ENCODE measurements around the gene TMEM39A. TPM values are rescaled to one million over a fixed set of nuclear protein-coding genes. Genes with fewer than 3 reads are reported as not detected.

TMEM39A gene
- total RNA-seq, 1 experiment from 2014 or later, result 40.2 TPM

DNA sequence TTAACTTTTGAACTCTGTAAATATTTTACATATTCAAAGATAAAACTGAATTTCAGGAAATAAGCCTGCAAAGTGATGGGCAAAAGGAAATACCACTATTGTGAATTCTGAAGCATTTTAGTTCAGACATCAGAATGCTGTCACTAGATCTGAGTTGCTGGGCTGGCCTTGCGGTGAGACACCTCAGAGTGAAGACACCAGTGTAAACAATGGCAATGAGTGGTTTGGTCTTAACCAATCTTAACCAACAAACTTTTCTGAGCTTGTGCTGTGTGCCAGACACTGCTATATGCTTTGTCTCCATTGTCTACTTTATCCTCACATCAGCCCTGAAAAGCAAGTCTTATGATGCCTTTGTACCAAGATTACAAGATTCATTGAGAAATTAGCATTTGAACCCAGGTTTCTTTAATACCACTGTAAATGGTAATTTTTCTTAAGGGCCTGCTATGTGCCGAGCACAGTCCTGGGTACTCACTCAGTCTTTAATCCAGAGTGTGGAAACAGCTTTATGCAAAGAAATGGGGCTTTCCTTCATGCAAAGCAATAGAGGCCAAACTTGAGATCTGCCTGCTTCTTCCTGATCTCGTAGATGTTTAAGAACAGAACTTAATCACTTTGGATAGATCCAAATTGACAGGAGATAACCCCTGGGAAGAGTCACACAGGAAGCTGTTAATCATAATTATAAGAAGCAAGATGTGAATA lies 55.0 kb downstream of the TMEM39A start:
- ChIA-PET CTCF (no interaction called here), POLR2A (no interaction called here), RAD21 (ENCODE audit: low non-redundant PET in 1 of 2, low total read pairs in 2 of 2, uncharacterized antibody in 2 of 2, unreplicated experiment in 2 of 2) (no interaction called here)
- no peaks in the 10 kb centered on the region for H3K27me3 ChIP-seq (ENCODE audit: insufficient read depth, low read length)
- H3K9me3 ChIP-seq (ENCODE audit: control insufficient read depth in 1 of 2, insufficient read depth in 1 of 2, low read depth in 1 of 2, low read length in 2 of 2), result no peaks in the 10 kb centered on the region
- H3K9me2 ChIP-seq (ENCODE audit: insufficient read depth), result no peaks in the 10 kb centered on the region
- no peak overlapping the region for H3K9ac ChIP-seq (ENCODE audit: low read length)
- no peaks in the 10 kb centered on the region for H4K20me1 ChIP-seq (ENCODE audit: insufficient read depth)
- no TSS peak for BruUV-seq (replicated peaks)
- no peaks in the 10 kb centered on the region for H3K4me1 ChIP-seq (ENCODE audit: control insufficient read depth in 1 of 2, insufficient read depth in 2 of 2, low read length in 2 of 2)
- H3K4me2 ChIP-seq (ENCODE audit: low read length), result no peak overlapping the region
- TF ChIP-seq ZBTB33 (IDR thresholded peaks at IDR 0.05; ENCODE audit: extremely low read depth, insufficient replicate concordance, low read length), result no peak
- H2AFZ ChIP-seq (ENCODE audit: low read depth, low read length, poor library complexity, severe bottlenecking), result no peak overlapping the region
- H3K79me2 ChIP-seq (ENCODE audit: insufficient read depth, low read length), result no peaks in the 10 kb centered on the region
- no peak overlapping the region for H3K4me3 ChIP-seq (replicated peaks in 1 of 2; ENCODE audit: low read depth in 1 of 2, low read length in 2 of 2)
- DNase-seq (ENCODE audit: low read depth, low spot score) (no peak), ATAC-seq (no peak)
- intact Hi-C loops (cut with micrococcal nuclease), result no loop called here
- no peaks in the 10 kb centered on the region for H3K36me3 ChIP-seq (ENCODE audit: control insufficient read depth in 1 of 2, insufficient read depth in 2 of 2, low read length in 2 of 2)
- H3K27ac ChIP-seq (ENCODE audit: low read depth, low read length), result no peak overlapping the region

GRCh38 chr3:119405315-119405714 lies 58.1 kb downstream of the TMEM39A start:
- no TSS peak for BruUV-seq (replicated peaks)
- POLR2A ChIA-PET, result no interaction called here

More at GRCh38 chr3:119405315-119405714, 58.1 kb downstream of the TMEM39A start:
- H3K27ac ChIP-seq (ENCODE audit: low read depth, low read length), result no peak overlapping the region
- DNase-seq (ENCODE audit: low read depth, low spot score) (no peak), ATAC-seq (no peak)
- no peak overlapping the region for H3K4me3 ChIP-seq (replicated peaks in 1 of 2; ENCODE audit: low read depth in 1 of 2, low read length in 2 of 2)
- no peak for TF ChIP-seq POLR2A (IDR thresholded peaks at IDR 0.05; ENCODE audit: borderline replicate concordance, extremely low read depth, insufficient read depth, insufficient read length)
- TF ChIP-seq EZH2phosphoT487 (IDR thresholded peaks at IDR 0.05; ENCODE audit: borderline replicate concordance), result no peak
- no peak for TF ChIP-seq CBX3 (IDR thresholded peaks at IDR 0.05; ENCODE audit: low read depth)
- TF ChIP-seq, protein P1, sequence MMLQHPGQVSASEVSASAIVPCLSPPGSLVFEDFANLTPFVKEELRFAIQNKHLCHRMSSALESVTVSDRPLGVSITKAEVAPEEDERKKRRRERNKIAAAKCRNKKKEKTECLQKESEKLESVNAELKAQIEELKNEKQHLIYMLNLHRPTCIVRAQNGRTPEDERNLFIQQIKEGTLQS (IDR thresholded peaks at IDR 0.05), result no peak
- H3K9ac ChIP-seq (ENCODE audit: low read length), result no peak overlapping the region
- RAD21 ChIA-PET (ENCODE audit: low non-redundant PET in 1 of 2, low total read pairs in 2 of 2, uncharacterized antibody in 2 of 2, unreplicated experiment in 2 of 2), result no interaction called here
- H3K4me2 ChIP-seq (ENCODE audit: low read length), result no peak overlapping the region
- no peaks in the 10 kb centered on the region for H3K9me3 ChIP-seq (ENCODE audit: control insufficient read depth in 1 of 2, insufficient read depth in 1 of 2, low read depth in 1 of 2, low read length in 2 of 2)
- intact Hi-C loops (cut with micrococcal nuclease), result no loop called here
- H2AFZ ChIP-seq (ENCODE audit: low read depth, low read length, poor library complexity, severe bottlenecking), result no peak overlapping the region
- CTCF ChIA-PET, result no interaction called here
- H3K4me1 ChIP-seq (ENCODE audit: control insufficient read depth in 1 of 2, insufficient read depth in 2 of 2, low read length in 2 of 2), result no peaks in the 10 kb centered on the region
- H3K27me3 ChIP-seq (ENCODE audit: insufficient read depth, low read length), result no peaks in the 10 kb centered on the region
- H4K20me1 ChIP-seq (ENCODE audit: insufficient read depth), result no peaks in the 10 kb centered on the region
- H3K9me2 ChIP-seq (ENCODE audit: insufficient read depth), result no peaks in the 10 kb centered on the region
- H3K36me3 ChIP-seq (ENCODE audit: control insufficient read depth in 1 of 2, insufficient read depth in 2 of 2, low read length in 2 of 2), result no peaks in the 10 kb centered on the region
- no peaks in the 10 kb centered on the region for H3K79me2 ChIP-seq (ENCODE audit: insufficient read depth, low read length)
